Stimulated activated CD4-positive, alpha-beta T cell treated with anti-CD3 and anti-CD28 coated beads, Interleukin-1b, Interleukin-23, amount 100 ng/mL, for 48 hours (primary cell): ENCODE measurements around the gene GGNBP2.
"Not testable (repeated sequence)": the region's sequence is repeated elsewhere in the genome, so short reads cannot be mapped to it uniquely, and the experiment has no call there.

Source experiments
- DNase-seq: peaks from one replicate; pipeline ENCODE4 v3.0.0-alpha.2; 2020

Gene GGNBP2

GRCh38 chr17:36602924-36603384 is 58.2 kb downstream of the GGNBP2 start:
- DNase-seq: peak; percentile 68

DNA sequence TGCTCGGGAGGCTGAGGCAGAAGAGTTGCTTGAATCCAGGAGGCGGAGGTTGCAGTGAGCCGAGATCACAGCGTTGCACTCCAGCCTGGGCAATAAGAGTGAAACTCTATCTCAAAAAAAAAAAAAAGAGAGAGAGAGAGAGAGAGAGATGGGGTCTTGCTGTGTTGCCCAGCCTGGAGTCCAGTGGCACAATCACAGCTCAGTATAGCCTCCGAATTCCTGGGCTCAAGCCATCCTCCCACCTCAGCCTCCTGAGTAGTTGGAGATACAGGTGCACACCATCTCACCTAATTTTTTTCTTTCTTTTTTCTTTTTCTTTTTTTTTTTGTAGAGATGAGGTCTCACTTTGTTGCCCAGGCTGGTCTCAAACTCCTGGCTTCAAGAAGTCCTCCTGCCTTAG is 60.3 kb downstream of the GGNBP2 start:
- DNase-seq: not testable (repeated sequence)

- DNase-seq: no peak
Observed at GRCh38 chr17:36608280-36608679, 63.6 kb downstream of the GGNBP2 start.

DNA sequence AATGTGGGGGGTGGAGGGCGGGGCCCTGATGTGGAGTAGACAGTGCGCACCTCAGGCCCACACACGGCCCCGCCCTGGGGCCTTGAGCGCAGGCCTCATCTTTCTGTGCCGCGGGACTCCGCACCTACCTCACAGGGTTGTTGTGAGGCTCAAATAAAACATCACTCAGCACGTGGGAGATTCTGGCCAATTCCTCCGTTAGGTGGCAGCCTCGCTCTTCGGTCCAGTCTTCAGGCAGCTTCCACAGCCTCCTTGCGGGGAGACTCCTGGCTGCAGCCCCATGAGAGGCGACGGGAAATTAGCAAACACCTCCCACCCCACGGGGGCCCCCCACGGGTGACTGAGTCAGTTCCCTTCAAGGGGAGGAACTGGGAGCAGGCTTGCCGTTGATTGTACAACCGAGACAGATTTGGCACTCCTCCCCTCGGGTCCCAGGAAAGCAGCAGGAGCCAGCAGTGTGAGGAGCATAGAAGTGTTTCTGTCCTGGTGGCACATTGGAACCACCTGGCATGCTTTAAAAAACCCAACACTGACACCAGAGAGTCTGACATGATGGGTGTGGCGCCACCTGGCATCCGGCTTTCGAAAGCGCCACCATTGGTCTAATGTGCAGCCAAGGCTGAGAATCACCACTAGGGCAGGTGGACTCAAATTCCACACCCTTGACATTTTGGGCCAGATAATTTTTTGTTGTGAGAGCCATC is 64.2 kb downstream of the GGNBP2 start:
- no peak for DNase-seq

GRCh38 chr17:36609498-36609862 is 64.8 kb downstream of the GGNBP2 start:
- no peak for DNase-seq

DNA sequence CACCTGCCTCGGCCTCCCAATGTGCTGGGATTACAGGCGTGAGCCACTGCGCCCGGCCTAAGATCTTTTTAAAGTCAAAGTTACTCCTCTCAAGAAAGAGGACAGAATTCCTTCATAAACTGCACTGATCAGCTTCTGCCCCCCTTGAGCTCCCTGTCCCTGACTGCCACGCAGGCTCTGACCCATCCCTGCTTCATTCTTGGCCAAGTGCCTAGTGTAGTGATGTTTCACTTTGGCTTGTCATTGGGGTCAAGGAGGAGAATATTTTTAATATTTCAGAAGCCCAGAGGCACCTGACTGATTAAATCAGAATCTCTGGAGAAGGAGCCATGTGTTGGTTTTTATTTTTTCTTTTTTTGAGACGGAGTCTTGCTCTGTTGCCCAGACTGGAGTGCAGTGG is 65.8 kb downstream of the GGNBP2 start:
- no peak for DNase-seq

DNA sequence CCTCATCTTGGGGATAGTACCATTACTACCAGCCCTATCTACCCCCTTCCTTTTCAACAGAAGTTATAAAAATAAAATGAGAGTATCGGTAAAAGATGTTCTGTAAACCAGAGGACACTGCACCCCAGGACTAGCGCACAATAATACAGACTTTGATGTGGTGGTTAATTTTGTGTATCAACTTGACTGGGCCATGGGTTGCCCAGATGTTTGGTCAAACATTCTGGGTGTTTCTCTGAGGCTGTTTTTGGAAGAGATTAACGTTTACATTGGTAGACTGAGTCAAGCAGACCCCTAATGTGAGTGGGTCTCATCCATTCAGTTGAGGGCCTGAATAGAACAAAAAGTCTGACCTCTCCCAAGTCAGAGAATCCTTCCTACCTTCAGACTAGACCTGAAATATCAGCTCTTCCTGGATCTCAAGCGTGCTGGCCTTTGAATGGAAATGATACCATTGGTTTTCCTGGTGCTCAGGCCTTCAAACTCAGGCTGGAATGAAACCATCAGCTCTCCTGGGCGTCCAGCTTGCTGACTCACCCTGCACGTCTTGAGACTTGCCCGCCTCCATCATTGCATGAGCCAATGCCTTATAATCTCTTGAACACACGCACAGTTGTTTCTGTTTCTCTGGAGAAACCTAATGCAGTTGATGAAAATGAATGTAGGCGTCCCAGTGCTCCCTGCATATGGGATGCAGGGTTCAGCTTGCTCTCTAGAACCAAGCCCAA is 66.8 kb downstream of the GGNBP2 start:
- no peak for DNase-seq

DNA sequence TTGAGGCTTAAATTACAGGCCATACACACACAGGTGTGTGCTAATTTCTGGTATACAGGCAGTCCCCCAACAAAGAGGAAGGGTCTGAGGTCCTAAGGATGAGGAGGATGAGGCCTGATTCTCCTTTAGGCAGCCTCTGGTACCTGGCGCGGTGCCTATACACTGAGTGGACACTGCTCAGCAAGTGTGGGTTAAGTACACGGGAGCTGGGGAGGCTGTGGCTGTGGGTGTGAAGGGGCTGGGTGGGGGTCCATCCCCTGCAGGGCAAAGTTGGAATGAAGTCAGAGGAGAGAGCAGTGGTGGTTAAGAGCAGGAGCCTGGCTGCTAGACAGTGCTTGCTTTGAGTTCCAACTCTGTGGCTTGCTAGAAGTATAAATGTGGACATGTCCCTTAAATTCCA is 67.6 kb downstream of the GGNBP2 start:
- no peak for DNase-seq

- DNase-seq: no peak
Observed at GRCh38 chr17:36613155-36613554, 68.4 kb downstream of the GGNBP2 start.

DNA sequence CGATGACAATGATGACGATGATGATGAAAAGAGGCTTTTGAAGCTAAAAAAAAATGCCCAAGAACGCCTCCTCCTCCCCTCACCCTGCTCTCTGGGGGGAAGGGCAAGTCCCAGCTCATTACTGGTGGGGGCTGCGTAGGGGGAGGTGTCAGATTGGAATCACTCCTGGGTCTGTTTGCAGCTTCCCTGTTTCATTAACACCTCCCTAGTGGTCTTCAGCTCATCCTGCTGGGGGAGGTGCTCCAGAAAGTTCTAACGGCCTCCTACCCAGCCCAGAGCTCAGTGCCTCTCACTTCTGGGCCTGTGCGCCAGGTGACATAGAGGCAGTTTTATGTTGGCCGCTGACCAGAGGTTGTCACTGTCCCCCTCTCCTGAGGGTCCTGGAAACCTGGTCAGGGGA is 69.4 kb downstream of the GGNBP2 start:
- no peak for DNase-seq

DNA sequence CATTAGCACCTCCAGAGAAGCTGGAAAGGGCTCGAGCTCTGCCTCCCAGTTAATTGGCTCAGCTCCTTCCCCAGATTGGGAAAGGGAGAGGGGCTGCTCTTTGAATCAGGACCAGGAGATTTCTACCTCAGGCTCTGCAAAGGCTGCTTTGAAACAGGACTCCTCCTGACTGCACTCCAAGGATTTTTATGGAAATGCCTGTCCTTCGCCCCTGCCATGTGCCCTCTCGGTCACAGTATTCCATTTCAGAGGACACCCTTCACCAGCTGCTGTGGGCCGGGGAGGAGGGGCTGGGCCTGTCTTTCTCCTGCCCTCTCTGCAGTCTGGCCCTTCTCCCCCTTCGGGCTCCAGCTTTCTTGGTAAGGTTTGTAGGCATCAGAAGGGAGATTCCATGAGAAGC is 70.2 kb downstream of the GGNBP2 start:
- DNase-seq: no peak

- no peak for DNase-seq
Observed at GRCh38 chr17:36616061-36617029, 71.6 kb downstream of the GGNBP2 start.

- DNase-seq: no peak
Observed at GRCh38 chr17:36617773-36618172, 73.1 kb downstream of the GGNBP2 start.

DNA sequence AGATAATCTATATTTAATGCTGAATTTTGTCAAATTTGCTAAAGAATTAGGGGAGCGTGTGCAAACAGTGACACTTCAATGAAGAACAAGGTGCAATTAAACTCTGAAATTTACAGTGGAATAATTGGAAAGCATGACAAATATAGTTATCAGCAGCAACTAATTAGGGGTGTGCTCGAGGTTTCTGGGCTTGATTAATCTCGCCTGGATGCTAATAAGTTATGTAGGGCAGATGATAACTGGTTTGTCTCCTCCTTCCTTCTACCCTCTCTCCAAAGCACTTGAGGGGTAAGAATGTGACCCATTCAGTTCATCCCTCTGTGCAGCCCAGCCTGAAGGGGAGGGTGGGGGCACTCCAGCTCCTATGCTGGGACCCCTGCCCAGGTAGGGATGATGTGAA is 78.6 kb downstream of the GGNBP2 start:
- no peak for DNase-seq

DNA sequence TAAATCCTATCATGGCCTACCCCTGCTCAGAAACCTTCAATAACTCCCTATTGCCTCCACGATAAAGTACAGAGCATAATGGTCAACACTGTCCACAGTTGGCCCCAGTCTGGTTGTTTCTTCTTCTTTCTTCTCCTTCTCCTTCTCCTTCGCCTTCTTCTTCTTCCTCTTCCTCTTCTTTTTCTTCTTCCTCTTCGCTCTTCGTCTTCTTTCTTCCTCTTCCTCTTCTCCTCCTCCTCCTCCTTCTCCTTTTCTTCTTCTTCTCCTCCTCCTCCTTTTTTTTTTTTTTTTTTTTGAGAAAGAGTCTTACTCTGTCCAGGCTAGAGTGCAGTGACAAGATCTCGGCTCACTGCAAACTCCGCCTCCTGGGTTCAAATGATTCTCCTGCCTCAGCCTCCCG is 80.5 kb downstream of the GGNBP2 start:
- DNase-seq: no peak

DNA sequence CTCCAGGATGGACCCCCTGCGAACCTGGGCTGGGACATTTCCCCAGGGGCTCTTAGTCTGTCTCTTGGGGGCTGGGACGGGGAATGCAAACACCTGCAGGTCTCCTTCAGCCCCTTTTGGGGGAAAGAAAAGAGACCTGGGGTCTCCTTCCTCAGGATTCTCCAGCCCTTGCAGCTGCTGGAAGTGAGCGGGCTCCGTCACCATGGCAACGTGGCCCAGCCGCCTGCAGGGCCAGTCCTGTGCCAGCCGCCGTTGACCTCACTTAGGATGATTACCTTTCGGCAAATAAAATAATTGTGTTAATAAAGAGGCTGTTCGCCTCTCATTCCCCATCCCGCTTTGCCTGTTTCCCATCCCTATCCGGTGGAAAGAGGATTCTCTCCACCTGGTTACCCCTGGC is 82.4 kb downstream of the GGNBP2 start:
- no peak for DNase-seq

DNA sequence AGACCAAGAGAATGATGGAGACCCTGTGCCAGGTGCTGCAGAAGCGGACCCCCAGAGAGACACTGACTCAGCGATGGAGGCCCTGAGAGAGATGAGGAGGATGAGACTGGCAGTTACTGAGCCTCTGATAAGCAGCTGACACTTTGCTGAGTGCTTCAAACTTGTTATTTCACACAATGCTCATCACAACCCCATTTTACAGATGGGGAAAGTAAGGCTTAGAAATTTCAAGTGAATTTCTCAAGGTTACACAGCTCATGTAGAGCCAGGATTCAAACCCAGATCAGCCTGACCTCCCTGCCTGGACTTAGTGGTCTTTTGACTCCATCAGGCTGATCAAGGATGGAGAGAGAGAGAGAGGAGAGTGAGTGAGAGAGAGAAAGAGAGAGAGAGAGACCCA is 83.9 kb downstream of the GGNBP2 start:
- DNase-seq: no peak

DNA sequence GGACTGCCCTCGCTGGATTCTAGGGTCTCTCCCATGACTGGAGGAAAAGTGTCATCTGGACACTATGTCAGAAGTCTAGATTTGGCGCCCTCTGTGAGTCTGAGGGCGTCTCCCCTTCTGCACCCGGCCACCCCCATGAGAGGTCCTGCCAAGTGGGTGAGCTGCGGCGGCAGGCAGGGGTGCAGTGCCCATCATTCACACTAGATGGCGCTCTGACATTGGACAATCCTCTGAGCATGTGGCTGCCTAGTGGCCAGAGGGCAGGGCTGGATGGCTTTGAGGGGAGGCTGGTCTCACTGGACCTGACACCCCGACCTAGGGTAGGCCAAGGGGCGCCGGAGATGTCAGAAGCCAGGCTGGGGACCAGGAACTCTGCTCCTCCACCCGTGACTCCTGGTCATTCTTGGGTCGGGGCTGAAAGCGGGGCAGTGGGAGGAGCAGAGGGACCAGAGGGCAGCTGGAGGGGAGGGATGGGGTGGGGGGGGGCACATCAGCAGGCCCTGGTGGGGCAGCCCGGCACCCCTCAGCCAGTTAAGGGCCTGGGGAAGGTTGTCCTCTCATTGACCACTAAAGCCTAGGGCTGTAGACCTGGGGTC is 84.6 kb downstream of the GGNBP2 start:
- DNase-seq: peak; percentile 73

GRCh38 chr17:36629970-36630502 is 85.3 kb downstream of the GGNBP2 start:
- no peak for DNase-seq

DNA sequence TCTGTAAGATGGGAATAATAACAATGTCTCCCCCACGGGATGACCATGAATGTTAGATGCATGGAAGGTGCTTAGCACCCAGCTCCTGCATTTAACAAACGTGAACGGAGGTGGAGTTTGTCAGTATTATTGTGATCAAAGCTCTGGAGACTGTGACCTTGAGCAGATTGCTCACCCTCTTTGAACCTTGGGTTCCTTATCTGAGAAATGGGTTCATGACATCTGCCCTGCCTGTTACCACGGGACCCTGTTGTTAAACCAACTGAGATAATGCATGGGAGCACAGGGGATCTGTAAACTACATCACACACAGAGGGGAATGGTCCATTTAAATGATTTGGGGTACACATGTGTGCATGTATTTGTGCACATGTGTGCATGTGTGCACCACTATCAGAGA is 86.3 kb downstream of the GGNBP2 start:
- no peak for DNase-seq

DNA sequence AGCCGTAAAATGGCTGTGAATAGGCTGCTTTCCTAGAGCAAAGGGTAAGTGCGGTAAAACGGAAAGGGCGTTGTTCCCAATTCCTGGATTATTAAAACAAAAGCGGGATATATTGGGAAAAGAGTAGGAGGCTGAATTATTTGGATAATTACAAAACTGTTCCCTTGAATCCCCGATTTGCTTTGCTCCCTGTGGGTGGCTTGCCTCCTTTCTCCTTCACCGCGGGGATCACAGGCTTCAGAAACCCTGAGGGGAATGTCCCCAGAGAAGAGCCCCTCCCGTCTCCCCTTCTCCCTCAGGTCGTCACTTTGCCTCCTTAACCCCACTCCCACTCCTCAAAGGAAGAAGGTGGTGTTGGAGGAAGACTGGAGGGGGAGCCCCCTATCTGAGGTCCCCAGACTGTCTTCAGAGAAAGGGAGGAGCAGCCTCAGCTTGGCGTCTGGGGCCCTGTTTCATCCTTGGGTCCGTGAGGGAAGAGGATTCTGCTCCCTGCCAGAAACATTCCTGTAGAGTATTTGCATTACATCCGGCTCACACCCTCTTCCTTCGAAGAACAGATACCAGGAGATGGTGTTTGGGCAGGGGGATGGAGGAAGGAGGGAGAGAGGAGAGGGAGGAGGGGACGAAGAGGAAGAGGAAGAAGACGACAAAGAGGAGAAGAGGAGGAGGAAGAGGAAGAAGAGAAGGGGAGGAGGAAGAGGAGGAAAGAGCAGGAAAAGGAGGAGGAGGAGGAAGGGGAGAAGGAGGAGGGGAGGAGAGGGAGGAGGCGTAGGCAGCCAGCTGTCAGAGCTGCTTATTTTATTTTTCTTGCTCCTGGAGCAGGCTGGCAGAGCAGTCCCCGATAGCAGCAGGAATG is 88.4 kb downstream of the GGNBP2 start:
- no peak for DNase-seq
